Upper lobe of left lung (tissue), 4 donors: ENCODE measurements around the gene ARHGAP24.
"Not testable (repeated sequence)": the region's sequence is repeated elsewhere in the genome, so short reads cannot be mapped to it uniquely, and the experiment has no call there.

Source experiments
- CTCF ChIP-seq, 6 experiments: fragments of 450-650 bp in 4 of 6; fragments of 200-600 bp in 2 of 6; sonication (generic) in 2 of 6; IDR thresholded peaks; one replicate each; pipeline ENCODE4 v1.5.1; 2016 to 2019; ENCODE audit warnings: antibody characterized with exemption in 6 of 6
- EP300 ChIP-seq, 4 donors: sonication (generic); formaldehyde crosslinking; IDR thresholded peaks; one replicate each; pipeline ENCODE4 v1.5.1; 2017; ENCODE audit warnings: antibody characterized with exemption in 4 of 4, control low read depth in 2 of 4
- POLR2A ChIP-seq, 4 donors: fragments of 450-650 bp; IDR thresholded peaks; one replicate each; pipeline ENCODE4 v1.5.1; 2016 to 2017; ENCODE audit warnings: antibody characterized with exemption in 4 of 4, mild to moderate bottlenecking in 2 of 4

GRCh38 chr4:85501145-85501544 lies 26.2 kb downstream of the ARHGAP24 start:
- not testable (repeated sequence) for TF ChIP-seq POLR2A, CTCF, EP300 (IDR thresholded peaks at IDR 0.05)
